SU-DHL-6 (cell line): ENCODE measurements around the gene LRRTM4.

Experiments
- H2AFZ ChIP-seq: fragments of 200-600 bp; sonication (generic); 2 replicates; pipeline ENCODE4 v1.6.1; 2014; ENCODE audit warnings: low read depth, mild to moderate bottlenecking, moderate library complexity, mixed read lengths, antibody characterized with exemption, low read length; ENCODE audit not compliant: severe bottlenecking
- H3F3A ChIP-seq: fragments of 200-600 bp; shearing (Covaris generic); 2 replicates; pipeline ENCODE4 v1.6.0; 2016; ENCODE audit warnings: antibody characterized with exemption, mild to moderate bottlenecking; ENCODE audit not compliant: insufficient read depth
- H3K27ac ChIP-seq: fragments of 200-600 bp; sonication (generic); 2 replicates; pipeline ENCODE4 v1.5.1; 2016; ENCODE audit warnings: low read depth, mild to moderate bottlenecking, low read length, moderate library complexity, mixed read lengths
- H3K27me3 ChIP-seq: fragments of 200-600 bp; sonication (generic), shearing (Covaris generic); 2 replicates; pipeline ENCODE4 v1.6.0; 2014; ENCODE audit warnings: mild to moderate bottlenecking, low read length
- H3K36me3 ChIP-seq: fragments of 200-600 bp; sonication (generic); 2 replicates; pipeline ENCODE4 v1.6.1; 2014; ENCODE audit warnings: mild to moderate bottlenecking, low read length, mixed read lengths
- H3K4me2 ChIP-seq: fragments of 300-600, 200-600 bp; shearing (Covaris generic), sonication (generic); 2 replicates; pipeline ENCODE4 v1.6.0; 2014; ENCODE audit warnings: low read length, low read depth, mild to moderate bottlenecking; ENCODE audit not compliant: poor library complexity, severe bottlenecking
- H3K4me3 ChIP-seq: fragments of 200-600 bp; sonication (generic); 2 replicates; pipeline ENCODE4 v1.5.1; 2014; ENCODE audit warnings: antibody characterized with exemption, low read length, mild to moderate bottlenecking, mixed read lengths; ENCODE audit not compliant: insufficient read depth, poor library complexity, severe bottlenecking
- H3K79me2 ChIP-seq: fragments of 200-600 bp; sonication (generic); 2 replicates; pipeline ENCODE4 v1.6.1; 2014; ENCODE audit warnings: mild to moderate bottlenecking, low read length, moderate library complexity; ENCODE audit not compliant: insufficient read depth
- H3K9ac ChIP-seq: fragments of 200-600 bp; sonication (generic); 2 replicates; pipeline ENCODE4 v1.7.0; 2014; ENCODE audit warnings: mild to moderate bottlenecking, low read length
- H3K9me2 ChIP-seq: fragments of 200-600 bp; sonication (generic); replicated peaks from 2 replicates; pipeline ENCODE4 v1.6.1; 2014; ENCODE audit warnings: low read length; ENCODE audit not compliant: insufficient read depth
- H3K9me3 ChIP-seq: fragments of 200-600 bp; sonication (generic); 2 replicates; pipeline ENCODE4 v1.6.1; 2014; ENCODE audit warnings: low read length, mixed read lengths; ENCODE audit not compliant: insufficient read depth
- H4K20me1 ChIP-seq: fragments of 200-600 bp; sonication (generic); 2 replicates; pipeline ENCODE4 v1.6.1; 2014; ENCODE audit warnings: low read depth, mild to moderate bottlenecking, antibody characterized with exemption, low read length, moderate library complexity, mixed read lengths
- EZH2phosphoT487 ChIP-seq: fragments of 200-600 bp; sonication (generic), shearing (Covaris generic); conservative IDR thresholded peaks from 2 replicates; pipeline ENCODE4 v1.6.1; 2018; ENCODE audit warnings: mild to moderate bottlenecking, antibody characterized with exemption, low read length, moderate library complexity, mixed read lengths
- TF ChIP-seq, protein P1 (sequence below): fragments of 200-600 bp; sonication (generic); IDR thresholded peaks from one replicate; pipeline ENCODE4 v1.5.1; 2017; ENCODE audit warnings: antibody characterized with exemption, mild to moderate bottlenecking, low read length, moderate library complexity; ENCODE audit not compliant: insufficient read depth, poor library complexity, severe bottlenecking

The LRRTM4 gene

DNA sequence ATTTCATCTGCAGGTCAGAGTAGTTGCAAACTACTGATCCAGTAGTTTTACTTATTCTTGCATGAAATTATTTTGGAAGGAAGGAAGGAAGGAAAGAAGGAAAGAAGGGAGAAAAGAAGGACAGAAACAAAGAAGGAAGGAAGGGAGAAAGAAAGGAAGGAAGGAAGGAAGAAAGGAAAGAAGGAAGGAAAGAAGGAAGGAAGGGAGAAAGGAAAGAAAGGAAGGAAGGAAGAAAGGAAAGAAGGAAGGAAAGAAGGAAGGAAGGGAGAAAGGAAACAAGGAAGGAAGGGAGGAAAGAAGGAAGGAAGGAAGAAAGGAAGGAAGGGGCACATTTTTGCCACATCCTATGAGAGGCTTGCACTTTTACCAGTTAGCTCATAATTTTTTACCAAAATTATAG is 186.2 kb downstream of the LRRTM4 start:
- Histone ChIP-seq H3K27ac (no peak overlapping the region), H3K27me3 (no peaks in the 10 kb centered on the region), H3K36me3 (no peaks in the 10 kb centered on the region), H2AFZ (no peak overlapping the region), H3K4me2 (no peak overlapping the region), H3K9me2 (no peaks in the 10 kb centered on the region), H3K9me3 (0 out of 2 replicates have a peak, but pooled peaks cover 7% of the 10 kb centered on the region), H3F3A (no peaks in the 10 kb centered on the region), H4K20me1 (no peaks in the 10 kb centered on the region), H3K79me2 (no peaks in the 10 kb centered on the region), H3K9ac (no peak overlapping the region), H3K4me3 (no peak overlapping the region)
- TF ChIP-seq, protein P1, sequence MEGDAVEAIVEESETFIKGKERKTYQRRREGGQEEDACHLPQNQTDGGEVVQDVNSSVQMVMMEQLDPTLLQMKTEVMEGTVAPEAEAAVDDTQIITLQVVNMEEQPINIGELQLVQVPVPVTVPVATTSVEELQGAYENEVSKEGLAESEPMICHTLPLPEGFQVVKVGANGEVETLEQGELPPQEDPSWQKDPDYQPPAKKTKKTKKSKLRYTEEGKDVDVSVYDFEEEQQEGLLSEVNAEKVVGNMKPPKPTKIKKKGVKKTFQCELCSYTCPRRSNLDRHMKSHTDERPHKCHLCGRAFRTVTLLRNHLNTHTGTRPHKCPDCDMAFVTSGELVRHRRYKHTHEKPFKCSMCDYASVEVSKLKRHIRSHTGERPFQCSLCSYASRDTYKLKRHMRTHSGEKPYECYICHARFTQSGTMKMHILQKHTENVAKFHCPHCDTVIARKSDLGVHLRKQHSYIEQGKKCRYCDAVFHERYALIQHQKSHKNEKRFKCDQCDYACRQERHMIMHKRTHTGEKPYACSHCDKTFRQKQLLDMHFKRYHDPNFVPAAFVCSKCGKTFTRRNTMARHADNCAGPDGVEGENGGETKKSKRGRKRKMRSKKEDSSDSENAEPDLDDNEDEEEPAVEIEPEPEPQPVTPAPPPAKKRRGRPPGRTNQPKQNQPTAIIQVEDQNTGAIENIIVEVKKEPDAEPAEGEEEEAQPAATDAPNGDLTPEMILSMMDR = no peak
- no peak for TF ChIP-seq EZH2phosphoT487

DNA sequence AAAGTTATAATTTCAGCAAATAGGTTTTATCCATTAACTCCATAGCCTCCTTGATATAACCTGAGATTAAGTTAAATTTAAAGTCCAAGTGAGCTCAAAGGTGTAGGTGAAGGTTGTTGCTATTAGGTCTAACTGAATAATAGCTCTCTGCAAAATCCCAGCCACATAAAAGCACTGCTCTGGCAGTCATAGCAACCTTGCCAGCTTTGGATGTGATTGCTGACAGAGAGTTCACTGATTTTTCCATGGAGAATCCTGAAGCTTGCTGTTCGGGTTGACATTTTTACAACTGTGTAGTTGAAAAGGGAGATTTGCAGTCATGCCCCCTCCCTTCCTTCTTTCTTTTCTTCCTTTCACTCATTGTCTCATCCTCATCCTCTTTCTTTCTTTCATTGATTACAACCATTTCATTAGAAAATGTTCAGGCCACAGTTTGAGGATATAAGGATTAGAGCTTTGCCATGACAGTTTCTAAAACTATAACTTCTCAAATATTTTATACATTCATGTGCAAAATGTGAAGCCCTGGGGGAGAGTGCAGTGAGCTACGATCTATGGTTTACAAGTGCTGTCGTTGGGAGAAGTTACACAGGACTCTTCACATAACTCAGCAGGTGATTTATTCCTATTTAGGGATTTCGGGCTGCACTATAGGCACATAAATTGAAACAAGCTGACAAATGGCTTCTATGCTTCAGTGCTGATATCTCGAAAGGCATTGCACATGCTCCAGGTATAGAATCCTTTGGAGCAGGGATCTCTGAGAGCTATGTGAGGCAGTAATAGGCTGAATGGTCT is 193.8 kb downstream of the LRRTM4 start:
- Histone ChIP-seq H3K79me2 (no peaks in the 10 kb centered on the region), H3K27me3 (no peaks in the 10 kb centered on the region), H3K9me3 (0 out of 2 replicates have a peak, but pooled peaks cover 1% of the 10 kb centered on the region), H3K9me2 (no peaks in the 10 kb centered on the region), H3K36me3 (no peaks in the 10 kb centered on the region), H3K9ac (no peak overlapping the region), H3K27ac (no peak overlapping the region), H3F3A (no peaks in the 10 kb centered on the region), H3K4me3 (no peak overlapping the region), H4K20me1 (no peaks in the 10 kb centered on the region), H3K4me2 (no peak overlapping the region), H2AFZ (no peak overlapping the region)
- TF ChIP-seq, protein P1 = no peak
- no peak for TF ChIP-seq EZH2phosphoT487

DNA sequence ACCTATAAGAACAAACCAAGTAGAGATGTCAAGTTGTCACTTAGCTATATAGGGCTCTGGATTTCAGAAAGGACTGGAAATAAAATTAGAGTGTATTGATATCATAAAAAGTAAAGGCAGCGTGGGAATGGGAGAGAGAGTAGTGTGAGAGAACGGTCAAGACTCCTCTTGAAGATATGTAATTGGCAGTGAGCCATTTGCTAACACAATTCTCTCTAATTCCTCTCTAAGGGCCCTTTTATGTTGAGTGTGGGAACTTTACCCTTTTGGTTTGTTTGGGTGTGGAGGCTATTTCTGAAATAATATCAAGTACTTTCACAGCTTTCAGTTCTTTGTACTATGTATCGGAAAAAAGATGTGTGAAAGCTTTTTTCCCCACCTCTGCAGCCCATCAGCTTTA is 196.8 kb downstream of the LRRTM4 start:
- H3K9me2 ChIP-seq = no peaks in the 10 kb centered on the region
- TF ChIP-seq EZH2phosphoT487 = no peak
- TF ChIP-seq, protein P1 = no peak
- no peak overlapping the region for H3K27ac ChIP-seq
- H2AFZ ChIP-seq = no peak overlapping the region
- no peak overlapping the region for H3K4me3 ChIP-seq
- H3K27me3 ChIP-seq = no peaks in the 10 kb centered on the region
- H3K4me2 ChIP-seq = no peak overlapping the region
- H3K79me2 ChIP-seq = no peaks in the 10 kb centered on the region
- H3K36me3 ChIP-seq = no peaks in the 10 kb centered on the region
- H4K20me1 ChIP-seq = no peaks in the 10 kb centered on the region
- H3K9ac ChIP-seq = no peak overlapping the region
- no peaks in the 10 kb centered on the region for H3F3A ChIP-seq
- H3K9me3 ChIP-seq = no peaks in the 10 kb centered on the region
